Measurements from ENCODE around the gene SPART. TPM values are rescaled to one million over a fixed set of nuclear protein-coding genes. Genes with fewer than 3 reads are reported as not detected.

Gene SPART
- total RNA-seq, 1 experiment from 2014 or later = 60.6 TPM

DNA sequence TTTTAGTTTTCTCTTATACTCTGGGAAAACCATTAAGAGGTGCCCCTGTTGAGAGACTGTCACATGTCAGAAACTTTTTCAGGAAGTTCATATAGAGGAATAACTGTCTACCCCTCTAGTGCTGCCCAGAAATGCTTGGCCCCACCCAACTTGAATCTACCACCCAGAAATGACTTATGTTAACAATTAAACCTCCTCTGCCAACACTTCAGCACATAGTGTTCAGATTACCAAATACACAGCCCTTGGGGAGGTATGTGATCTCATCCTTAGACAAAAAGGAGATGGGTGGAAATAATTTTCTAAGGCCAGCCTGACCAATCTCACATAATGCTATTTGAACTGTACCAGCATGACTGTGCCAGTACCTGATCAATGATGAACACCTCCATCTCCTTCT is 84.2 kb downstream of the SPART start:
- no peak overlapping the region for H3K4ac ChIP-seq (ENCODE audit: low read depth, low read length)
- no peak overlapping the region for H2BK5ac ChIP-seq (ENCODE audit: insufficient read length, low read length)
- H3K27ac ChIP-seq (ENCODE audit: insufficient read length, low read depth, low read length) = no peak overlapping the region
- DNase-seq = no peak
- Mint-ChIP-seq H3K9me3 (no peaks in the 10 kb centered on the region; a peak in 1 of 5 replicates), H3K27me3 (ENCODE audit: low read depth) (no peaks in the 10 kb centered on the region), H3K36me3 (ENCODE audit: insufficient read depth in 1 of 3, low read depth in 3 of 3) (no peaks in the 10 kb centered on the region), H3K4me3 (no peak overlapping the region), H3K4me1 (peaks cover 13% of the 10 kb centered on the region in 2 experiments), H3K27ac (no peak overlapping the region)
- H3K23me2 ChIP-seq (ENCODE audit: insufficient read length, low read depth, low read length, poor library complexity, severe bottlenecking) = no peaks in the 10 kb centered on the region
- H3K4me1 ChIP-seq (ENCODE audit: insufficient read depth, low read length) = no peaks in the 10 kb centered on the region
- H3K18ac ChIP-seq (ENCODE audit: insufficient read length, low read depth, low read length) = no peak overlapping the region
- H4K8ac ChIP-seq (replicated peaks; ENCODE audit: insufficient read length, low read depth, low read length) = no peak overlapping the region
- TF ChIP-seq, protein P1, sequence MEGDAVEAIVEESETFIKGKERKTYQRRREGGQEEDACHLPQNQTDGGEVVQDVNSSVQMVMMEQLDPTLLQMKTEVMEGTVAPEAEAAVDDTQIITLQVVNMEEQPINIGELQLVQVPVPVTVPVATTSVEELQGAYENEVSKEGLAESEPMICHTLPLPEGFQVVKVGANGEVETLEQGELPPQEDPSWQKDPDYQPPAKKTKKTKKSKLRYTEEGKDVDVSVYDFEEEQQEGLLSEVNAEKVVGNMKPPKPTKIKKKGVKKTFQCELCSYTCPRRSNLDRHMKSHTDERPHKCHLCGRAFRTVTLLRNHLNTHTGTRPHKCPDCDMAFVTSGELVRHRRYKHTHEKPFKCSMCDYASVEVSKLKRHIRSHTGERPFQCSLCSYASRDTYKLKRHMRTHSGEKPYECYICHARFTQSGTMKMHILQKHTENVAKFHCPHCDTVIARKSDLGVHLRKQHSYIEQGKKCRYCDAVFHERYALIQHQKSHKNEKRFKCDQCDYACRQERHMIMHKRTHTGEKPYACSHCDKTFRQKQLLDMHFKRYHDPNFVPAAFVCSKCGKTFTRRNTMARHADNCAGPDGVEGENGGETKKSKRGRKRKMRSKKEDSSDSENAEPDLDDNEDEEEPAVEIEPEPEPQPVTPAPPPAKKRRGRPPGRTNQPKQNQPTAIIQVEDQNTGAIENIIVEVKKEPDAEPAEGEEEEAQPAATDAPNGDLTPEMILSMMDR (conservative IDR thresholded peaks at IDR 0.05) = no peak
- H2AFZ ChIP-seq (ENCODE audit: low read length) = no peak overlapping the region
- H4K20me1 ChIP-seq (ENCODE audit: control insufficient read depth, insufficient read depth, insufficient read length) = no peaks in the 10 kb centered on the region
- no peak overlapping the region for H2BK120ac ChIP-seq (ENCODE audit: low read depth, low read length, poor library complexity, severe bottlenecking)
- no peak overlapping the region for H2BK12ac ChIP-seq (ENCODE audit: insufficient read length, low read depth, low read length)
- H3K23ac ChIP-seq (ENCODE audit: insufficient read length, low read depth, low read length) = no peak overlapping the region
- H3K79me1 ChIP-seq (ENCODE audit: insufficient read depth, low read depth, low read length, poor library complexity, severe bottlenecking) = no peaks in the 10 kb centered on the region
- no peak overlapping the region for H3K9ac ChIP-seq (ENCODE audit: extremely low read depth, insufficient read length, low read length)
- no peak overlapping the region for H4K5ac ChIP-seq (ENCODE audit: insufficient read length, low read depth, low read length)
- H2BK20ac ChIP-seq (ENCODE audit: low read depth, low read length, poor library complexity, severe bottlenecking) = no peak overlapping the region
- no peak overlapping the region for H4K91ac ChIP-seq (ENCODE audit: insufficient read length, low read depth, low read length)
- no peaks in the 10 kb centered on the region for H3K9me3 ChIP-seq (ENCODE audit: control insufficient read depth, low read depth, low read length)
- no peak overlapping the region for H3K14ac ChIP-seq (ENCODE audit: insufficient read depth, low read length)
- H3K4me2 ChIP-seq (ENCODE audit: insufficient read depth, insufficient read length, low read length) = no peak overlapping the region
- H2AK5ac ChIP-seq (ENCODE audit: insufficient read length, low read length) = no peak overlapping the region
- no peaks in the 10 kb centered on the region for H3K79me2 ChIP-seq (ENCODE audit: insufficient read depth, low read length)
- no peaks in the 10 kb centered on the region for H3K27me3 ChIP-seq (ENCODE audit: insufficient read depth, low read length)
- H3T11ph ChIP-seq (ENCODE audit: low read length) = no peak overlapping the region
- no peak overlapping the region for H3K56ac ChIP-seq (ENCODE audit: insufficient read length, low read depth, low read length)
- H2BK15ac ChIP-seq (ENCODE audit: low read depth, low read length) = no peak overlapping the region

Measured in H9 (cell line).